Measurements from ENCODE around the gene CAMKMT. TPM values are rescaled to one million over a fixed set of nuclear protein-coding genes. Genes with fewer than 3 reads are reported as not detected.

CAMKMT gene
- total and polyA plus RNA-seq, 2 experiments from 2014 or later = 26.5 to 29.5 TPM

- Histone ChIP-seq H3K79me2 (replicated peaks; ENCODE audit: insufficient read depth) (no peaks in the 10 kb centered on the region), H3K4me2 (no peak overlapping the region), H3F3A (replicated peaks; ENCODE audit: low read depth) (no peaks in the 10 kb centered on the region), H3K4me3 (no peak overlapping the region), H3K9me2 (ENCODE audit: insufficient read depth) (no peaks in the 10 kb centered on the region), H4K20me1 (replicated peaks; ENCODE audit: insufficient read depth) (no peaks in the 10 kb centered on the region), H2AFZ (no peak overlapping the region), H3K4me1 (ENCODE audit: insufficient read depth) (peaks cover 31% of the 10 kb centered on the region), H3K27ac (ENCODE audit: low read depth) (no peak overlapping the region), H3K36me3 (ENCODE audit: insufficient read depth) (no peaks in the 10 kb centered on the region), H3K27me3 (ENCODE audit: insufficient read depth) (no peaks in the 10 kb centered on the region)
- 0 out of 3 replicates have a peak, but pooled peaks cover 3% of the 10 kb centered on the region for H3K36me3 Mint-ChIP-seq (ENCODE audit: low read depth)
- H3K27me3 Mint-ChIP-seq (ENCODE audit: insufficient read depth, low read depth, poor library complexity) = no peaks in the 10 kb centered on the region
- H3K27ac Mint-ChIP-seq = no peak overlapping the region
- H3K9me3 Mint-ChIP-seq = no peaks in the 10 kb centered on the region
- no peak overlapping the region for H3K4me3 Mint-ChIP-seq
- ATAC-seq (no peak), DNase-seq (ENCODE audit: low spot score) (no peak)
- no peak for TF ChIP-seq CTCF (conservative IDR thresholded peaks at IDR 0.05; ENCODE audit: low read depth in 2 of 2)
- no peak for TF ChIP-seq ZNF114 (CRISPR knock-in tag; IDR thresholded peaks at IDR 0.05)
- no peak for TF ChIP-seq NANOG (IDR thresholded peaks at IDR 0.05; ENCODE audit: borderline replicate concordance)
- TF ChIP-seq STAT1 (IDR thresholded peaks at IDR 0.05; ENCODE audit: unreplicated experiment) = no peak
- TF ChIP-seq POLR2AphosphoS5 (IDR thresholded peaks at IDR 0.05; ENCODE audit: low read depth) = no peak
- TF ChIP-seq ETS1 (IDR thresholded peaks at IDR 0.05) = no peak
- no peak for TF ChIP-seq EZH2phosphoT487 (IDR thresholded peaks at IDR 0.05; ENCODE audit: unreplicated experiment)
- no peak for TF ChIP-seq EZH2 (IDR thresholded peaks at IDR 0.05; ENCODE audit: low read depth, unreplicated experiment)
- TF ChIP-seq CREB1 (CRISPR knock-in tag; IDR thresholded peaks at IDR 0.05; ENCODE audit: low read depth) = no peak
- TF ChIP-seq ZNF462 (CRISPR knock-in tag; IDR thresholded peaks at IDR 0.05) = no peak
- no peak for TF ChIP-seq JUNB (IDR thresholded peaks at IDR 0.05; ENCODE audit: unreplicated experiment)
- TF ChIP-seq REST (IDR thresholded peaks at IDR 0.05; ENCODE audit: unreplicated experiment) = no peak
- TF ChIP-seq ZNF331 (CRISPR knock-in tag; IDR thresholded peaks at IDR 0.05; ENCODE audit: low read depth) = no peak
- H3K4me1 Mint-ChIP-seq = peaks cover 29% of the 10 kb centered on the region
Observed at GRCh38 chr2:44551497-44551896, 189.8 kb downstream of the CAMKMT start.

Data from GM23338 (cell line).